GM19023 (cell line): ENCODE data around the gene TMEM38A.
A peak's percentile ranks its signal among the peaks of the same experiment; 100 is the strongest.
"Not testable (repeated sequence)": the region's sequence is repeated elsewhere in the genome, so short reads cannot be mapped to it uniquely, and the experiment has no call there.

Source experiments
- ATAC-seq: cut with Tn5 transposase; IDR thresholded peaks from one replicate; pipeline ENCODE4 v1.9.1; 2021; ENCODE audit warnings: mild to moderate bottlenecking, moderate library complexity; ENCODE audit not compliant: unreplicated experiment

Gene TMEM38A

DNA sequence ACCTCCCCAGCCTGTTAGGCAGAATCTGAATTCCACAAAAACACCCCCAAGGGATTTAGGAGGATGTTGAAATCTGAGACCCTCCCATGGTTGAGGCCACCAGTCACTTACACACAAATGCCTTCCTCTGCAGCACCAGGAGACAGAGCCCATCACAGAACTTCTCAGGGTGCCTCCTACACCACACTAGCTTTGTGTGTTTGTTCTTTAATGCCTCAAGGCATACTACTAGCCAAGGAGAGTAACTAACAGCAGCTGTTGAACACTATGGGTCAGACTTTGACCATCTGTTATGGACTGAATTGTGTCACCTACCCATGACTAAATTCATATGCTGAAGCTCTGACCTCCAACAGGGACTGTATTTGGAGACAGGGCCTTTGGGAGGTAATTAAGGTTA lies 23.4 kb upstream of the TMEM38A start:
- ATAC-seq: no peak

DNA sequence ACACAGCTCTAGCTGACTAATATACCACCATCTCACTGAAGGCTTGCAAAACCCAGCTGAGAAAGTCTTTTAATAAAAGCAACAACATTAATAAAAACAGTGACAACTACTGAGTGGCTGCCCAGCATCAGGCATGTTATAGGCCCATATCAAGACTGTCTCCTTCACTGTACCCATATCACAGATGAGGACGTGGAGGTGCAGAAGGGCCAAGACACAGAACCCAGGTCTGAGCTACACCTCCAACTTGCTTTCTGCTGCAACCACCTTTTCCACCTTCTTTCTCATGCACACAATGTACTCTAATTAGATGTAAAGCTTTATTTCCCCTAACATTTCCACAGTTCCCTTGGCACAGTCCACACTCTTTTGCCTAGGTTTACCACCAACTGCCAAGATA lies 22.3 kb upstream of the TMEM38A start:
- no peak for ATAC-seq

DNA sequence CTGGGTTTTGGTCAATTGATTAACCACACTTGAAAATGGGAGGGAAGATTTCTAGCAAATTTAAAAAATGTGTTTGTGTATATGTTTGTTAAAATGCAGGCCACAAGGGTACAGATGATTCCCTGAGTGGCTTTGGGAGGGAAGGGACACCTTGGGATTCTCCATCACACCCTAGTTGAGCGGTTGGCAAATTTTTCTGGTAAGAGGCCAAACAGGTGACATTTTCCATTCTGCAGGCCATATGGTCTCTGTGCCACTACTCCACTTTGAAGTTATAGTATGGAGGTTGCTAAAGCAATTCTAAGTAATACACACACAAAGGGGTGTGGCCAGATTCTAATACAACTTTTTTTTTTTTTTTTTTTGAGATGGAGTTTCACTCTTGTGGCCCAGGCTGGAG lies 20.0 kb upstream of the TMEM38A start:
- no peak for ATAC-seq

DNA sequence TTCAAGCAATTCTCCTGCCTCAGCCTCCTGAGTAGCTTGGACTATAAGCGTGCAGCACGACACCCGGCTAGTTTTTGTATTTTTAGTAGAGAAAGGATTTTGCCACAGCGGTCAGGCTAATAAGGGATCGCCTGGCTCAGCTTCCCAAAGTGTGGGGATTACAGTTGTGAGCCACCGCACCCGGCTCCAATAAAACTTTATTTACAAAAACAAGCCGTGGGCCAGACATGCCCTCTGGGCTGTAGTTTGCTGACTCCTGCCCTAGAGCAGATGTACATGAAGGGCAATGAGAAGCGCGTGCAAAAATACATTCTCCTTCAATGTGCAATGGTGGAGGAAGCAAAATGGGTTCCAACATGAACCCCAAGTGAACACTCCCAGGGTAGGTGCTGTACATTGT lies 19.2 kb upstream of the TMEM38A start:
- ATAC-seq: no peak

DNA sequence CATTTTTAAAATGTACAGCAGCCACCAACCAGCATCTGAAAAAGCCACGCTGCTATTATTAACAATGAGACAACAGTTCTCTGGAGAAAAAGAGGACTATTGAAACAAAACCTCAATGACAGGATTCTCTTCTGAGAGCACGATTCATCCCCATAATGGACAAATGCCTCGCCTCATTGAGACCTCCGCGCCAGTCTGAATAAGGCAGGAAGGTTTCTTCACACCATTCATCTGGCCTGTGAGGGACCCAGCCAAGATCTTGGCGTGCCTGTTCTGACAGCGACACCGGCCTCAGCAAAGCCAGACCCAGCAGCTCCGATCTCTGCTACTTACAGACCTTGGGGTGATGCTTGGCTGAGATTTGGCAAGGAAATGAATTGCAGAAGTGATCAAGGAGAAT lies 15.8 kb upstream of the TMEM38A start:
- ATAC-seq: no peak

- no peak for ATAC-seq
Measured at GRCh38 chr19:16649734-16650133, 11.2 kb upstream of the TMEM38A start.

DNA sequence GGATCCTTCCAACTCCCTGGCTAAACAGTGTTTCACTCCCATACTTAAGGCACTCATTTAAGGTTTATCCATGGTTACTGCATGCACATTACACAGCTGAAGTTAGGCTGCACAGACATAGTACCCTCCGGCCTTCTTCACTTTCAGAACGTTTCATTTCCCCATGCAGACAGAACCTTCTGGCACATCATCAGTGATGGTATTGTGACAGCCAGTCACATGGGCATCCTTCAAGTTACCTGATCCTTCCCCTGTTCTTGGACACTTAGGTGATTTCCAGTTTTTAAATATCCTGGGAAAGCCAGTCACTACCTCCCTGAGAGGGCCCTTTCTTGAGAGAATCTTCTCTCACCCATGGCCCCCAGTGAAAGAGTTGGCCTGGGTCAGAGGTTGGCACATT lies 10.1 kb upstream of the TMEM38A start:
- no peak for ATAC-seq

- not testable (repeated sequence) for ATAC-seq
Measured at GRCh38 chr19:16651421-16652188, 9.3 kb upstream of the TMEM38A start.

DNA sequence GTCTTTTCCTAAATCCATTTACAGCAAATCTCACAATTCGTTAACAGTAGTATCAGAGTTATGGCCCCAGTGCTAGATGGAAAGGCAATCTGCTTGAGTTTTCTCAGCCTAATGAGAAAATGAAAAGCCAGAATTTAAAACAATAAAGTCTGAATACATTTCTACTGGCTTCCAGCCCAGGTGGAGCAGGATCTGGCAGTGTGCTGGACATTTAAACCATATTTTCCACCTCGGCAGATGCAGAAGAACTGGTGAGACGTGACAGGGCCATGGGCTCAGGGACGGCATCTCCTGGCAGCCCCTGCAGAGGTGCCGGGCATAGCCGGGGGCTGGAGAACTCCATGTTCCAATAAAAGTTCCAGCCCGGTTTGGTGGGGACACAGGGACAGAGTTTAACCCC lies 8.1 kb upstream of the TMEM38A start:
- ATAC-seq: no peak

DNA sequence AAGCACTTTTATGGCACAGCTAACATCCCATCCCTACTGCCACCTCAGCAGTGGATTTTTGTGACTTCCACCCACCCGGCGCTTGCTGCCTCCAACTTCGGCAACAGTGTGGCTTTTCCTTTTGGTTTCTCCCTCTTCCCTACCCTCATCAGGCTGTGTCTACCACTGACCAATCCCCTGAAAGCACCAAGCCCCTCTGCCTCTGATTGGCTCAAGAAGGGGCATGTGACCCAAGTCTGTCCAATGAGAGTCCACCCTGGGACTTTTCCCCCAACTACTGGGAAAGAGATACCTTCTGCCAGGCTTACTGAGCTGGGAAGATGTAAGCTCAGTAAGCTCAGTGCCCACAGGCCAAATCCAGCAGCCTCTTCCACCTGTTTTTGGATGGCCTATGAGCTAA lies 6.8 kb upstream of the TMEM38A start:
- no peak for ATAC-seq

DNA sequence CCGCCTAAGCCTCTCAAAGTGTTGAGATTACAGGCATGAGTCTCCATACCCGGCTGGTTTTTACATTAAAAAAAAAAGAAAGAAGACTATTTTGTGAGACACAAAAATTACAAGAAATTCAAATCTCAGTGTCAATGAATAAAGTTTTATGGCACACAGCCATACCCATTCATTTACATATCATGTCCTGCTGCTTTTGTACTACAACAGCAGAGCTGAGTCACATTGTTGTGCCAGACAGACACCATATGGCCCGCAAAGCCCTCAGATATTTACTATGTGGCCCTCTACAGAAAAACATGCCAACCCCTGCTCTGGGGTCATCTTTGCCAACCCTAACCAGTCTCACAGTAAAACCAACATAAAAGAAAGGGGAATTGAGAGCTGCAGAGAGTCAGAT lies 6.3 kb upstream of the TMEM38A start:
- ATAC-seq: no peak

GRCh38 chr19:16655727-16656126 lies 5.2 kb upstream of the TMEM38A start:
- no peak for ATAC-seq

- no peak for ATAC-seq
Measured at GRCh38 chr19:16657384-16657783, 3.6 kb upstream of the TMEM38A start.

DNA sequence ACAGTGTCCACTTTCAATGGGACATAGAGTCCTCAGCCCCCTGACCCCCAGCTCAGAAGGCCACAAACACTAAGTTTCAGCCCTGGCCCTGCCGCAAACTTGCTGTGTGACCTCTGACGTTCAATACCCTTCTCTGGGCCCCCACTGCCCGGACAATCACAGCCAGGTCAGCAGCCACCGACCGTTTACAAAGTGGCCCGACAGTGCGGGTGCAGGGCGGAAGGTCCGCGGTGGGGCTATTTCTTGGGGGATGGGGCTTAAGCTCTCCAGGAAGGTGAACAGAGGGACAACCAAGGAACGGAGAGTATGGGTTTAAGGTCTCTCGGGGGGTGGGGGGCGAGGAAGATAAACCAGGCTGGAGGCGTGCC lies 1.5 kb upstream of the TMEM38A start:
- no peak for ATAC-seq

DNA sequence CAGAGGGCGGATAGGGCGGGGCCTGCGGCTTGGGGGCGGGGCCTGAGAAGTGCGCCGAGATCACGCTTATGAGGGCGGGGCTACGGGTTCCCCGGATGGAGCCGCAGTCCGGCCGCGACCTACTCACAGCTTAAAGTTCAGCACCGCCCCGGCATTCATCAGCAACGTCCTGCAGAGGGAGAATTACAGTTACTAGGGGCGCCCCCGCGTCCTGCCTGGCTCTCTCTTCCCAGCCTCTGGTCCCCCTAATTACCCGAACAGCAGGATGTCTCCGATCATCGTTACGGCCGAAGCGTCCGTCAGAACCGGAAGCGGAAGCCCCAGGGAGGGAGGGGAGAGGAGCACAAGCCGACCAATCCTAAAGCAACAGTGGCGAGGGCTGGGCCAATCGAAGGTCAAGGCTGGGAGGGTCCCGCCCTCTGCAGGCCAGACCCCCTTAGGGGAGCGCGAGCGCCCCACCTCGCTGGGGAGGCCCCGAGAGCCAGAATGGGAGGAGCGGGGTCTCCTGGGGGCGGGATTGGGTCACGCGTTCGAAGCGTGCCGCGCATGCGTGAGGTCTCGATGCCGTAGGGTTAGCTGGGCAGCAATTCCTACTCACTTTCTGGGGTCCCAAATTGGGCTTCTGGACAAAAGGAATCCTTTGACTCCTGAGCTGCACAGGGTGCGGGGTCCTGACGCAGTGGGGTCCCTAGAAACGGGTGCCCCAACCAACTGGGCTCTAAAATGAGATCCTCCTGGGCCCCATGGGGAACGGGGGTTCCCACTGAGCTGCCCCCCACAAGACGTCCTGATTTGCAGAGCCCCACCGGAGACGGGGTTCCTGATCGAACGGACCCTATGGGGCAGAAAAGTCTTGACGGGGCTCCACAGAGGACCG lies 869 bp upstream of the TMEM38A start, which contains the start of gene SMIM7:
Gene SMIM7, minus strand, starts transcription at position 313 of the 877 bp plus-strand sequence. Its CDS starts 34 bp downstream, at position 279.
- ATAC-seq: peak; percentile 90

DNA sequence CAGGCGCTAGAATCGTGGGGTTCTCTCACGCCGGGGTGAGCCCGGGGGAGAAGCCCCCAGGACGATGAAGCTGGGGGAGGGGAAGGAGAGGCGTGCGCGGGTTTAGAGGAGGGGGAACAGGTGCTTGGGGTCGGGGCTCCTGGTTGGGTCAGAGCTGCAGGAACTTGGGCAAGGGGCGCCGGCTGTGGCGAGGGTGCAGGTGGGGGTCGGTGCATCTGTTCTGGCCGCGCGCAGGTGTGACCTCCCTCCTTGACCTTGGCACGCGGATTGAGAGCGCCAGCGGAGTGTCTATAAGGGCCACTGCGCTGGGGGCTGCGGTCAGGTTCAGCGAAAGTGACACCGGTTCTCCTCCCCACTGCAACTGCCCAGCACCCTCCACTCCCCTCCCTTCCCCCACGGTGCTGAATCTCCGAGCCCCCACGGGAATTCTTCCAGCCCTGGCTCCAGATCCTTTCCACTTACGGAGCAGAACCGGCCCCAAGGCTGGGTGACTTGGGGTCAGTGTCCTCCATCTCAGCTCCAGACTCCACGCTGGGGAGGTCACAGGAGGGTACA lies 618 bp downstream of the TMEM38A start:
- ATAC-seq: no peak

DNA sequence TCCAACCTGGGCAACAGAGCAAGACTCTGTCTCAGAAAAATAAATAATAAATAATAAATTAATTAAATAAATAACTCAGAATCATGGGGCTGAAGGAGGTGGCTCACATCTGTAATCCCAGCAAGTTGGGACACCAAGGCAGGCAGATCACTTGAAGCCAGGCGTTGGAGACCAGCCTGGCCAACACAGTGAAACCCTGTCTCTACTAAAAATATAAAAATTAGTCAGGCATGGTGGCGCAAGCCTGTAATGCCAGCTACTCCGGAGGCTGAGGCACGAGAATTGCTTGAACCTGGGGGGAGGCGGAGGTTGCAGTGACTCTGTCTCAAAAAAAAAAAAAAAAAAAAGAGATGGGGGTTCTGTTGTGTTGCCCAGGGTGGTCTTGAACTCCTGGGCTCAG lies 7.2 kb downstream of the TMEM38A start:
- ATAC-seq: no peak

- not testable (repeated sequence) for ATAC-seq
Measured at GRCh38 chr19:16668702-16669101, 7.8 kb downstream of the TMEM38A start.

DNA sequence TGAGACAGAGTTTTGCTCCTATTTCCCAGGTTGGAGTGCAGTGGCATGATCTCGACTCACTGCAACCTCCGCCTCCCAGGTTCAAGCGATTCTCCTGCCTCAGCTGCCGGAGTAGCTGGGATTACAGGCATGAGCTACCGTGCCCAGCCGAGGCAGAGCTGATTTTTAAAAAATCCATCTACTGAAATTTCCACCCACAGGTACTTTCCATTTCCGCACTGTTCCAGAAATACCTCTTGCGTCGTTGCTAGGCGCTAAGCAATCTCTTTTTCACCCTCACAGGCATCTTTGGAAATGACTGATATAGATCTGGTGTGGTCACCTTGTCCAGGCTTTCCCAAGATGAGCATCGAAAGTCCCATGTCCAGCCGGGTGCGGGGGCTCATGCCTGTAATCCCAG lies 9.4 kb downstream of the TMEM38A start:
- no peak for ATAC-seq

- no peak for ATAC-seq
Measured at GRCh38 chr19:16671652-16672274, 10.8 kb downstream of the TMEM38A start.

GRCh38 chr19:16673231-16673630 lies 12.3 kb downstream of the TMEM38A start:
- ATAC-seq: no peak
